ENCODE results near the gene KLHL6. TPM values are rescaled to one million over a fixed set of nuclear protein-coding genes. Genes with fewer than 3 reads are reported as not detected.

Gene KLHL6
- total RNA-seq, 1 experiment from 2014 or later = not detected

- WGBS (ENCODE audit: extremely low coverage, insufficient read length, low lambda C conversion rate) = no CpG with 5 or more reads among the region's 4 CpGs
- Mint-ChIP-seq H3K27me3 (ENCODE audit: low read depth) (no peaks in the 10 kb centered on the region), H3K4me3 (no peak overlapping the region), H3K4me1 (peaks cover under 1 to 9% of the 10 kb centered on the region in 2 experiments), H3K9me3 (no peaks in the 10 kb centered on the region), H3K36me3 (ENCODE audit: insufficient read depth in 1 of 3, low read depth in 3 of 3) (peaks cover 9 to 36% (median 32%) of the 10 kb centered on the region in 3 experiments), H3K27ac (no peak overlapping the region)
- Histone ChIP-seq H2AFZ (ENCODE audit: low read length) (no peak overlapping the region), H2BK15ac (ENCODE audit: low read depth, low read length) (no peak overlapping the region), H4K8ac (replicated peaks; ENCODE audit: insufficient read length, low read depth, low read length) (no peak overlapping the region), H3K14ac (ENCODE audit: insufficient read depth, low read length) (no peak overlapping the region), H3K4ac (ENCODE audit: low read depth, low read length) (no peak overlapping the region), H3K9me3 (ENCODE audit: control insufficient read depth, low read depth, low read length) (no peaks in the 10 kb centered on the region), H3K27ac (ENCODE audit: insufficient read length, low read depth, low read length) (no peak overlapping the region), H3K27me3 (ENCODE audit: insufficient read depth, low read length) (no peaks in the 10 kb centered on the region), H2BK12ac (ENCODE audit: insufficient read length, low read depth, low read length) (no peak overlapping the region), H3K4me1 (ENCODE audit: insufficient read depth, low read length) (no peaks in the 10 kb centered on the region), H3K4me2 (ENCODE audit: insufficient read depth, insufficient read length, low read length) (no peak overlapping the region), H3T11ph (ENCODE audit: low read length) (no peak overlapping the region), H4K20me1 (ENCODE audit: control insufficient read depth, insufficient read depth, insufficient read length) (no peaks in the 10 kb centered on the region), H2BK5ac (ENCODE audit: insufficient read length, low read length) (no peak overlapping the region), H3K79me1 (ENCODE audit: insufficient read depth, low read depth, low read length, poor library complexity, severe bottlenecking) (no peaks in the 10 kb centered on the region), H4K91ac (ENCODE audit: insufficient read length, low read depth, low read length) (no peak overlapping the region), H3K9ac (ENCODE audit: extremely low read depth, insufficient read length, low read length) (no peak overlapping the region), H2AK5ac (ENCODE audit: insufficient read length, low read length) (no peak overlapping the region), H3K23me2 (ENCODE audit: insufficient read length, low read depth, low read length, poor library complexity, severe bottlenecking) (no peaks in the 10 kb centered on the region), H2BK20ac (ENCODE audit: low read depth, low read length, poor library complexity, severe bottlenecking) (no peak overlapping the region), H3K23ac (ENCODE audit: insufficient read length, low read depth, low read length) (no peak overlapping the region), H3K79me2 (ENCODE audit: insufficient read depth, low read length) (no peaks in the 10 kb centered on the region; the same call in 1 of the 2 replicates), H3K18ac (ENCODE audit: insufficient read length, low read depth, low read length) (no peak overlapping the region), H4K5ac (ENCODE audit: insufficient read length, low read depth, low read length) (no peak overlapping the region), H2BK120ac (ENCODE audit: low read depth, low read length, poor library complexity, severe bottlenecking) (no peak overlapping the region), H3K56ac (ENCODE audit: insufficient read length, low read depth, low read length) (no peak overlapping the region)
- no peak for DNase-seq
- no peak for TF ChIP-seq CTCF (conservative IDR thresholded peaks at IDR 0.05)
These were observed 101.4 kb downstream of the KLHL6 start for GRCh38 chr3:183454064-183454463.

All from H9 (cell line).